SK-N-SH (cell line): ENCODE measurements around the gene MASP1. TPM values are rescaled to one million over a fixed set of nuclear protein-coding genes. Genes with fewer than 3 reads are reported as not detected.
"Not testable (repeated sequence)": the region's sequence is repeated elsewhere in the genome, so short reads cannot be mapped to it uniquely, and the experiment has no call there.

Source experiments
- CTCF ChIA-PET: fragments of 300-600, 350-600 bp; formaldehyde crosslinking; extraction: SDS; loops from one replicate; lab custom pipeline; 2021; lab: Yijun Ruan, JAX
- POLR2A ChIA-PET: fragments of 350-600 bp; sonication (Branson Sonifier 250); formaldehyde crosslinking; extraction: SDS; loops from one replicate; lab custom pipeline; 2020; ENCODE audit warnings: antibody characterized with exemption, inconsistent platforms; lab: Yijun Ruan, JAX
- DNase-seq: peaks from one replicate; pipeline ENCODE4 v3.0.0; 2012
- H2AFZ ChIP-seq: fragments of 200-600 bp; sonication (generic); 2 replicates; pipeline ENCODE4 v1.8.1; 2016; ENCODE audit warnings: antibody characterized with exemption, mild to moderate bottlenecking, low read depth
- H3F3A ChIP-seq: fragments of 200-600 bp; sonication (generic); replicated peaks from 2 replicates; pipeline ENCODE3; 2016; ENCODE audit warnings: antibody characterized with exemption, mild to moderate bottlenecking; ENCODE audit not compliant: insufficient read depth
- H3K27ac ChIP-seq, 2 experiments: fragments of 200-500 bp in 1 of 2; fragments of 200-600 bp in 1 of 2; sonication (Bioruptor generic) in 1 of 2; sonication (generic), shearing (Covaris generic) in 1 of 2; 2 replicates each; pipeline versions ENCODE4 v1.5.1 to v1.6.1; 2014 to 2016; ENCODE audit warnings: low read depth in 2 of 2, inconsistent platforms in 1 of 2, low read length in 1 of 2, mild to moderate bottlenecking in 1 of 2, mixed read lengths in 1 of 2
- H3K27me3 ChIP-seq: fragments of 200-600 bp; sonication (generic), shearing (Covaris generic); 2 replicates; pipeline ENCODE4 v1.6.1; 2016; ENCODE audit warnings: mixed run types; ENCODE audit not compliant: insufficient read depth
- H3K36me3 ChIP-seq, 2 experiments: fragments of 200-500 bp in 1 of 2; fragments of 200-600 bp in 1 of 2; sonication (Bioruptor generic) in 1 of 2; sonication (generic) in 1 of 2; replicated peaks in 1 of 2; 2 replicates each; pipeline versions ENCODE3 to v1.5.1; 2014 to 2016; ENCODE audit warnings: low read length in 1 of 2, mild to moderate bottlenecking in 1 of 2; ENCODE audit not compliant: insufficient read depth in 2 of 2, control insufficient read depth in 1 of 2
- H3K4me1 ChIP-seq, 2 experiments: fragments of 200-500 bp in 1 of 2; fragments of 200-600 bp in 1 of 2; sonication (Bioruptor generic) in 1 of 2; sonication (generic), shearing (Covaris generic) in 1 of 2; 2 replicates each; pipeline versions ENCODE4 v1.5.1 to v1.6.1; 2014 to 2016; ENCODE audit warnings: low read depth in 1 of 2, low read length in 1 of 2, mixed run types in 1 of 2; ENCODE audit not compliant: insufficient read depth in 2 of 2, control insufficient read depth in 1 of 2
- H3K4me2 ChIP-seq: fragments of 200-600 bp; sonication (generic), shearing (Covaris generic); 2 replicates; pipeline ENCODE4 v1.6.1; 2017; ENCODE audit warnings: mixed run types
- H3K4me3 ChIP-seq, 2 experiments: fragments of 200-500 bp in 1 of 2; fragments of 200-600 bp in 1 of 2; sonication (Bioruptor generic) in 1 of 2; sonication (generic), shearing (Covaris generic) in 1 of 2; 2 replicates each; pipeline versions ENCODE4 v1.5.1 to v1.8.1; 2014 to 2016; ENCODE audit warnings: low read depth in 2 of 2, inconsistent platforms in 1 of 2, low read length in 1 of 2, mild to moderate bottlenecking in 1 of 2, mixed read lengths in 1 of 2, moderate library complexity in 1 of 2
- H3K79me2 ChIP-seq: fragments of 200-600 bp; sonication (generic); 2 replicates; pipeline ENCODE4 v1.8.1; 2017; ENCODE audit warnings: mild to moderate bottlenecking; ENCODE audit not compliant: insufficient read depth
- H3K9ac ChIP-seq: fragments of 200-600 bp; sonication (generic); 2 replicates; pipeline ENCODE4 v1.6.1; 2017; ENCODE audit warnings: mixed run types
- H3K9me2 ChIP-seq: fragments of 200-600 bp; sonication (generic); 2 replicates; pipeline ENCODE4 v1.6.1; 2017; ENCODE audit warnings: mixed run types
- H3K9me3 ChIP-seq: fragments of 200-600 bp; sonication (generic); 2 replicates; pipeline ENCODE4 v1.6.1; 2017; ENCODE audit warnings: mixed run types, mild to moderate bottlenecking, moderate library complexity
- H4K20me1 ChIP-seq: fragments of 200-600 bp; sonication (generic); 2 replicates; pipeline ENCODE4 v1.6.1; 2017; ENCODE audit warnings: mild to moderate bottlenecking, mixed run types; ENCODE audit not compliant: insufficient read depth
- CTCF ChIP-seq: fragments of 200-600 bp; sonication (generic); IDR thresholded peaks from 2 replicates; pipeline ENCODE4 v1.6.1; 2017; ENCODE audit warnings: antibody characterized with exemption, mild to moderate bottlenecking, moderate library complexity
- EP300 ChIP-seq, 2 experiments: IDR thresholded peaks; 2 replicates each; pipeline versions ENCODE4 v1.4.0 to v1.6.1; 2012; ENCODE audit warnings: borderline replicate concordance in 1 of 2, low read depth in 1 of 2, low read length in 1 of 2
- EZH2phosphoT487 ChIP-seq: fragments of 200-600 bp; sonication (generic); IDR thresholded peaks from 2 replicates; pipeline ENCODE4 v1.6.1; 2017; ENCODE audit warnings: low read depth, mixed run types, mild to moderate bottlenecking, antibody characterized with exemption, moderate library complexity, borderline replicate concordance
- FOXJ3 ChIP-seq: sonication (generic); formaldehyde crosslinking; IDR thresholded peaks from 2 replicates; pipeline ENCODE4 v1.5.1; 2020; ENCODE audit warnings: mild to moderate bottlenecking, missing genetic modification reagents
- GABPA ChIP-seq: IDR thresholded peaks from 2 replicates; pipeline ENCODE4 v1.4.0; 2012; ENCODE audit warnings: low read depth, mild to moderate bottlenecking
- IRF3 ChIP-seq: fragments of 150-350 bp; IDR thresholded peaks from 2 replicates; pipeline ENCODE4 v1.6.1; 2016; ENCODE audit warnings: mild to moderate bottlenecking, low read depth, low read length
- JUND ChIP-seq: IDR thresholded peaks from 2 replicates; pipeline ENCODE4 v1.4.0; 2012
- NRF1 ChIP-seq: IDR thresholded peaks from 2 replicates; pipeline ENCODE4 v1.6.1; 2012; ENCODE audit warnings: low read depth, mild to moderate bottlenecking, low read length
- PBX3 ChIP-seq: IDR thresholded peaks from 2 replicates; pipeline ENCODE4; 2012
- POLR2AphosphoS5 ChIP-seq: IDR thresholded peaks from 2 replicates; pipeline ENCODE4 v1.6.1; 2012; ENCODE audit warnings: low read depth, low read length
- RCOR1 ChIP-seq: fragments of 150-350 bp; IDR thresholded peaks from 2 replicates; pipeline ENCODE4 v1.6.1; 2017; ENCODE audit warnings: antibody characterized with exemption, low read length
- RFX5 ChIP-seq: IDR thresholded peaks from 2 replicates; pipeline ENCODE4 v1.6.1; 2012; ENCODE audit warnings: mild to moderate bottlenecking, improper control_type of control experiment, low read length
- TAF1 ChIP-seq: IDR thresholded peaks from 2 replicates; pipeline ENCODE4 v1.6.1; 2012; ENCODE audit warnings: low read depth, mild to moderate bottlenecking, low read length, moderate library complexity, borderline replicate concordance
- TCF12 ChIP-seq: IDR thresholded peaks from 2 replicates; pipeline ENCODE4 v1.4.0; 2012
- USF1 ChIP-seq: IDR thresholded peaks from 2 replicates; pipeline ENCODE4 v1.4.0; 2012; ENCODE audit warnings: low read depth, borderline replicate concordance
- USF2 ChIP-seq: fragments of 150-350 bp; IDR thresholded peaks from 2 replicates; pipeline ENCODE4 v1.6.1; 2017; ENCODE audit warnings: antibody characterized with exemption, low read length, low read depth, borderline replicate concordance
- WGBS: methylation state at CpG from one replicate; pipeline ENCODE4 v1.1.6; 2017; ENCODE audit warnings: low lambda C conversion rate; 5-methylcytosine and 5-hydroxymethylcytosine counted together
- polyA plus RNA-seq, 3 experiments: library from polyadenylated mRNA; depleted of rRNA; stranded (reverse); fragments of >200 nt; gene quantifications; 2 replicates each; pipeline ENCODE4 v1.2.3, GENCODE V29; 2012

The MASP1 gene
- polyA plus RNA-seq, 1 of the 3 experiments (the other 2 are of a cell fraction) = not detected

- no peak for TF ChIP-seq EP300 (IDR thresholded peaks at IDR 0.05; ENCODE audit: borderline replicate concordance in 1 of 2, low read depth in 1 of 2, low read length in 1 of 2)
- TF ChIP-seq TCF12 = no peak
- TF ChIP-seq EZH2phosphoT487 = no peak
- TF ChIP-seq, all 33 proteins: peak for 0
These were observed 49.1 kb downstream of the MASP1 start (continued) for GRCh38 chr3:187242435-187242834.

GRCh38 chr3:187238835-187239234, 52.7 kb downstream of the MASP1 start:
- POLR2A ChIA-PET, H3F3A ChIP-seq, H3K4me1 ChIP-seq, H3K4me2 ChIP-seq, CTCF ChIA-PET, H3K9ac ChIP-seq, H3K9me2 ChIP-seq, H3K27ac ChIP-seq, H3K27me3 ChIP-seq, H3K9me3 ChIP-seq, H3K36me3 ChIP-seq, DNase-seq, H3K4me3 ChIP-seq, H4K20me1 ChIP-seq, H2AFZ ChIP-seq, H3K79me2 ChIP-seq: not testable (repeated sequence)
- WGBS = 2% methylated on average over 4 of the region's 4 CpGs

GRCh38 chr3:187238239-187238638, 53.3 kb downstream of the MASP1 start:
- Histone ChIP-seq H3K4me1 (no peaks in the 10 kb centered on the region), H3K9ac (no peak overlapping the region), H3K79me2 (no peaks in the 10 kb centered on the region), H3K9me2 (no peaks in the 10 kb centered on the region), H3K9me3 (no peaks in the 10 kb centered on the region), H3K27ac (no peak overlapping the region), H4K20me1 (no peaks in the 10 kb centered on the region), H3K36me3 (no peaks in the 10 kb centered on the region), H3K4me3 (no peak overlapping the region), H3F3A (no peaks in the 10 kb centered on the region), H3K27me3 (peaks cover 9% of the 10 kb centered on the region; the same call in 1 of the 2 replicates), H2AFZ (no peak overlapping the region), H3K4me2 (no peak overlapping the region)
- ChIA-PET CTCF (no interaction called here), POLR2A (no interaction called here)
- TF ChIP-seq TAF1 = no peak
- TF ChIP-seq POLR2AphosphoS5 = no peak
- TF ChIP-seq IRF3 = no peak
- no peak for TF ChIP-seq JUND
- no peak for TF ChIP-seq CTCF
- TF ChIP-seq PBX3 = no peak
- TF ChIP-seq FOXJ3 = no peak
- no peak for TF ChIP-seq GABPA
- TF ChIP-seq RFX5 = no peak
- no peak for TF ChIP-seq RCOR1
- TF ChIP-seq USF2 = no peak
- TF ChIP-seq NRF1 = no peak
- no peak for TF ChIP-seq USF1
- no peak for TF ChIP-seq EZH2phosphoT487
- no peak for DNase-seq
- WGBS = 0% methylated on average over 1 of the region's 1 CpG
